ENCODE data around the gene SPAG8.

- TF ChIP-seq GATA3 (IDR thresholded peaks at IDR 0.05; ENCODE audit: low read depth, low read length): no peak
- no peak for TF ChIP-seq GATA2 (IDR thresholded peaks at IDR 0.05; ENCODE audit: low read depth, low read length)
These were observed 48.9 kb downstream of the SPAG8 start for GRCh38 chr9:35763181-35763580.
